Measurements from ENCODE around the gene HRAS.

- TF ChIP-seq CTCF (IDR thresholded peaks at IDR 0.05) = no peak
- TF ChIP-seq FOXM1 (IDR thresholded peaks at IDR 0.05; ENCODE audit: low read depth) = no peak
- no peak for TF ChIP-seq PBX3 (IDR thresholded peaks at IDR 0.05)
Measured at GRCh38 chr11:488579-488978, 46.8 kb downstream of the HRAS start.
